ENCODE results near the gene SPSB1. TPM values are rescaled to one million over a fixed set of nuclear protein-coding genes. Genes with fewer than 3 reads are reported as not detected.

SPSB1 gene
- total RNA-seq, 4 donors from 2014 or later = 12.3 to 29.6 (median 20.7) TPM

DNA sequence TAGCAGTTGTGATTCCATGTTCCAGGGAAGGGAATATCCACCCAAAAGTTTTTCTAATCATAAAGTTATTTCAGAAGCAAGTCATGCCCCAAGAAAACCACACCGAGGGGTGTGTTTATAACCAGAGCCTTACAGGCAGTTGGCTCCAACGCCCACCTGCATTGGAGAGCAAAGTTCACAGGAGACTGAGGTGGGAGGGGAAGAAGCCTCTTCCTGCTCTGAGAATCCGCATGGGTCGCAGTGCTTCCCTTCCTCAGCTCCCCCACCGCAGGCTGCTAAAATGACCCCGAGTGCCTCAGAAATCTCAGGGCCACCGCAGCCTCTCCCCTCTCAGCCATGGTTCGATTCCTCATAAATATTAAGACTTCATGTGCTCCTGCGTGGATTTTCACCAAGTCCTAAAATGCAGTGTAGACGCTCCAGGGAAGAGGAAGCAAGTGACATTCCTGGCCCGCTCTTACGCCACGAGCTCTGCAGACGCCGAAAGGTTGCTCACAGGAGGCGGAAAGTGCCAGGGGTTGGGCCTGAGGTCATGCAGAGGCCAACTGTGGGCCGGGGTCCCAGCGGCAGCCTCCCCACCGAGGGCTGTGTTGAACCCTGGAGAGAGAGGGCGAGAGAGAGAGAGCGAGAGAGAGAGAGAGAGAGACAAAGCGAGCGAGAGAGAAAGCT, 13.4 kb upstream of the SPSB1 start:
- intact Hi-C loops (cut with DNase I; ENCODE audit: low total_unique reads) = no loop called here
- Histone ChIP-seq H3K36me3 (no peaks in the 10 kb centered on the region), H3K4me1 (no peaks in the 10 kb centered on the region), H3K27ac (no peak overlapping the region), H3K9me3 (no peaks in the 10 kb centered on the region), H3K4me3 (no peak overlapping the region), H3K27me3 (no peaks in the 10 kb centered on the region)
- no peak for TF ChIP-seq POLR2A (IDR thresholded peaks at IDR 0.05)
- TF ChIP-seq, protein P1, sequence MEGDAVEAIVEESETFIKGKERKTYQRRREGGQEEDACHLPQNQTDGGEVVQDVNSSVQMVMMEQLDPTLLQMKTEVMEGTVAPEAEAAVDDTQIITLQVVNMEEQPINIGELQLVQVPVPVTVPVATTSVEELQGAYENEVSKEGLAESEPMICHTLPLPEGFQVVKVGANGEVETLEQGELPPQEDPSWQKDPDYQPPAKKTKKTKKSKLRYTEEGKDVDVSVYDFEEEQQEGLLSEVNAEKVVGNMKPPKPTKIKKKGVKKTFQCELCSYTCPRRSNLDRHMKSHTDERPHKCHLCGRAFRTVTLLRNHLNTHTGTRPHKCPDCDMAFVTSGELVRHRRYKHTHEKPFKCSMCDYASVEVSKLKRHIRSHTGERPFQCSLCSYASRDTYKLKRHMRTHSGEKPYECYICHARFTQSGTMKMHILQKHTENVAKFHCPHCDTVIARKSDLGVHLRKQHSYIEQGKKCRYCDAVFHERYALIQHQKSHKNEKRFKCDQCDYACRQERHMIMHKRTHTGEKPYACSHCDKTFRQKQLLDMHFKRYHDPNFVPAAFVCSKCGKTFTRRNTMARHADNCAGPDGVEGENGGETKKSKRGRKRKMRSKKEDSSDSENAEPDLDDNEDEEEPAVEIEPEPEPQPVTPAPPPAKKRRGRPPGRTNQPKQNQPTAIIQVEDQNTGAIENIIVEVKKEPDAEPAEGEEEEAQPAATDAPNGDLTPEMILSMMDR (IDR thresholded peaks at IDR 0.05) = no peak
- no peak for DNase-seq

- no peak overlapping the region for H3K4me3 ChIP-seq
Observed at GRCh38 chr1:9280015-9280860, 12.5 kb upstream of the SPSB1 start.

DNA sequence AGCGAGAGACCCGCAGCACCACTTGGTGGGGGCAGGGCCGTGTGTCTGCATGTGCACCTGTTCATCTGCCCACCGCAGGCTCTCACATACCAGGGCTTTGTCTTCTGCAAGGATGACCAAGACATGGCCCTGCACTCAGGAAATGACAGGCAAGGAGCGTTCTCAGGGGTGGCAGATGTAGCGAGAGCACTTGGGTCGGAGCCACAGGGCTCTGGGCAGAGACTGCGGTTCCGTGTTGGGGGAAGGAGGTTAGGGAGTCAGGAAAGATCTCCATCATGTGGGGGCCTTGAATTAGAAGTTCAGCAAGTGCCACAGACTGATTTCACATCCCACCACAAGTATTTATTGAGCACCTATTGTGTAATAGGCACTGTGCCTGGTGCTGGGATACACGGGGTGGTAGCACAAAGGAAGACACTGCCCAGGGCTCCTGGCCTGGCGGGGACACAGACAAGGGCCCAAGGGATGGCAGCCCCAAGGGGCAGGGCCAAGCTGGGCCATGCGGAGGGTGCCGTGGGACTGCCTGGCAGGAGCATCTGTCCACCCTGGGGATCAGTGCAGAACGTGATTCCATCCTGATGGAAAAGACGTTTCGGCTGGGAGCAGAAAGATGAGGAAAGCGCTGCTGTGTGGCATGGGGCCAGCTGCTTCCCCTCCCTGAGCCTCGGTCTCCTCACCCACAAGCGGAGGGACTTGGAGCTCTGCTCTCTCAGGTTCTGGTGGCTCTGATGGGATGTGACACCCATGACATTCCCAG, 11.4 kb upstream of the SPSB1 start:
- no peaks in the 10 kb centered on the region for H3K4me1 ChIP-seq
- H3K36me3 ChIP-seq = no peaks in the 10 kb centered on the region
- no peak overlapping the region for H3K4me3 ChIP-seq
- DNase-seq = no peak
- TF ChIP-seq POLR2A (IDR thresholded peaks at IDR 0.05) = no peak
- TF ChIP-seq, protein P1 (IDR thresholded peaks at IDR 0.05) = no peak
- no peaks in the 10 kb centered on the region for H3K27me3 ChIP-seq
- no peak overlapping the region for H3K27ac ChIP-seq
- intact Hi-C loops (cut with DNase I; ENCODE audit: low total_unique reads) = loop anchor here (10.0 kb wide), 1 partner anchor 174 kb away; no protein-coding TSS in a partner anchor
- H3K9me3 ChIP-seq = peaks cover 0 to 4% of the 10 kb centered on the region in 2 donors

More at GRCh38 chr1:9280015-9280860, 12.5 kb upstream of the SPSB1 start:
- Histone ChIP-seq H3K4me1 (no peaks in the 10 kb centered on the region), H3K27me3 (no peaks in the 10 kb centered on the region), H3K9me3 (peaks cover 0 to 4% of the 10 kb centered on the region in 2 donors), H3K27ac (no peak overlapping the region), H3K36me3 (no peaks in the 10 kb centered on the region)
- DNase-seq = peak; percentile 47 to 63
- no peak for TF ChIP-seq POLR2A (IDR thresholded peaks at IDR 0.05)
- TF ChIP-seq, protein P1 (IDR thresholded peaks at IDR 0.05) = no peak
- intact Hi-C loops (cut with DNase I; ENCODE audit: low total_unique reads) = loop anchor here (10.0 kb wide), 1 partner anchor 175 kb away; no protein-coding TSS in a partner anchor

DNA sequence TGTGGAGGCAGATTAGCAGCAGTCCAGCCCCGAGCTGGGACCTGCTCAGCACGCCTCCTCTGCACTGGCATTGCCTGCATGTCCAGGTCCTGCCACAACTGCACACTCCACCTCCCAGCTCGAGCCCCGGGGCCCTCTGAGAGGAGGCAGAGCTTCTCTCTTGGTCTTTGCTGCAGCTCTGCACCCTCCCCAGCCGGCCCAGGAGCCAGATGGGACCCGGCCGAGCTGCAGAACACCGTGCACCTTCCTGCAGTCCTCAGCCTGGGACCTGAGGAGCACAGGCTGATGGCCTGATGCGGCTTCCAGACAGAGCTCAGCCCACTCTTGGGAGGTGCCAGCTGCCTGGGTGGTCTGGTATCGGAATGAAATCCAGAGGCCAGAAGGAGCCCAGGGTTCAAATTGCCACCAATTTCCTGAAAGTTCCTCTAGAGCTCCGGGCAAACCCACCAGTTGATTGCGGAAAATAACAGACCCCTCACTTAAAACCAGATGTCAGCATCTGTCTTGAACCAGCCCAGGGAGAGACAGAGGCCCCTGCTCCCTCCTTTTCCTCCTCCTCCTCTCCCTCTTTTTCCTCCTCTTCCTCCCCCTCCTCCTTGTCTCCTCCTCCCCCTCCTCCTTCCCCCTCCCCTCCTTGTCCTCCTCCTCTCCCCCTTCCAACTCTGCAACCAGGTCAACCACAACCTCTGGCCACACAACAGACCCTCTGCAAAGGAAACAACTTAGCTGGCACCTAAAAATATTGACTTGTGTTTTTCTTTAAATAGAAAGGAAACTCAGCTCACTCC, 10.6 kb upstream of the SPSB1 start:
- Histone ChIP-seq H3K9me3 (peaks cover 0 to 6% of the 10 kb centered on the region in 2 donors), H3K4me3 (no peak overlapping the region), H3K27ac (no peak overlapping the region), H3K27me3 (no peaks in the 10 kb centered on the region), H3K36me3 (no peaks in the 10 kb centered on the region), H3K4me1 (no peaks in the 10 kb centered on the region)
- intact Hi-C loops (cut with DNase I; ENCODE audit: low total_unique reads) = loop anchor here (10.0 kb wide), 1 partner anchor 173 kb away; no protein-coding TSS in a partner anchor
- no peak for DNase-seq
- TF ChIP-seq, protein P1 (IDR thresholded peaks at IDR 0.05) = no peak
- no peak for TF ChIP-seq POLR2A (IDR thresholded peaks at IDR 0.05)

Data from uterus (tissue), 4 donors.